Endothelial cell of umbilical vein (primary cell): ENCODE results near the gene KATNB1. TPM values are rescaled to one million over a fixed set of nuclear protein-coding genes. Genes with fewer than 3 reads are reported as not detected.

Source experiments
- BruUV-seq: library from RNA; stranded (reverse); fragments of 400-500 nt; replicated peaks from 2 replicates; lab custom pipeline; 2021; lab: Mats Ljungman, UMichigan
- CTCF ChIA-PET: fragments of 300-600, 350-600 bp; sonication (Branson Sonifier 250); formaldehyde crosslinking; loops from one replicate; lab custom pipeline; 2021; ENCODE audit warnings: antibody characterized with exemption, inconsistent platforms; lab: Charles Lee
- POLR2A ChIA-PET: fragments of 300-600, 350-600 bp; sonication (Branson Sonifier 250); formaldehyde crosslinking; loops from one replicate; lab custom pipeline; 2021; ENCODE audit warnings: antibody characterized with exemption, inconsistent platforms; lab: Charles Lee
- DNase-seq: peaks from one replicate; pipeline ENCODE4 v3.0.0-alpha.2; 2011; ENCODE audit warnings: low read depth, low spot score
- FAIRE-seq: peaks from 2 replicates; lab custom pipeline; 2011; peaks lifted over from hg19 to GRCh38; lab: Jason Lieb, UNC
- H2AFZ ChIP-seq: 2 replicates; pipeline ENCODE4 v1.6.0; 2012; ENCODE audit warnings: low read depth, low read length, control low read depth, inconsistent platforms
- H3K27ac ChIP-seq: 2 replicates; pipeline ENCODE4 v1.5.1; 2011; ENCODE audit warnings: low read depth, mild to moderate bottlenecking, control low read depth, low read length, moderate library complexity; ENCODE audit not compliant: insufficient read depth
- H3K27me3 ChIP-seq, 2 experiments: 2 replicates each; pipeline versions ENCODE4 v1.6.0 to v1.6.1; 2011; ENCODE audit warnings: low read length in 2 of 2, mixed read lengths in 1 of 2; ENCODE audit not compliant: control insufficient read depth in 2 of 2, insufficient read depth in 2 of 2
- H3K36me3 ChIP-seq, 2 experiments: 2 replicates in 1 of 2; 3 replicates in 1 of 2; pipeline ENCODE4 v1.5.1; 2011; ENCODE audit warnings: low read length in 2 of 2, mild to moderate bottlenecking in 1 of 2, moderate library complexity in 1 of 2; ENCODE audit not compliant: control insufficient read depth in 2 of 2, insufficient read depth in 2 of 2; ENCODE audit errors: extremely low read depth in 1 of 2
- H3K4me1 ChIP-seq: 3 replicates; pipeline ENCODE4 v1.5.1; 2011; ENCODE audit warnings: mild to moderate bottlenecking, low read length; ENCODE audit not compliant: control insufficient read depth, insufficient read depth; ENCODE audit errors: extremely low read depth
- H3K4me2 ChIP-seq: 2 replicates; pipeline ENCODE4 v1.6.1; 2011; ENCODE audit warnings: low read length, control low read depth, mixed read lengths; ENCODE audit not compliant: insufficient read depth
- H3K4me3 ChIP-seq, 3 experiments: fragments of 200-600 bp in 1 of 3; sonication (generic), shearing (Covaris generic) in 1 of 3; replicated peaks in 1 of 3; 2 replicates each; pipeline ENCODE4 v1.5.1; 2011 to 2016; ENCODE audit warnings: control low read depth in 3 of 3, low read length in 3 of 3, mild to moderate bottlenecking in 2 of 3, inconsistent platforms in 1 of 3, low read depth in 1 of 3, moderate library complexity in 1 of 3; ENCODE audit not compliant: insufficient read depth in 1 of 3
- H3K79me2 ChIP-seq: 2 replicates; pipeline ENCODE4 v1.6.0; 2012; ENCODE audit warnings: low read length, inconsistent platforms; ENCODE audit not compliant: control insufficient read depth, insufficient read depth
- H3K9ac ChIP-seq: replicated peaks from 2 replicates; pipeline ENCODE3; 2011; ENCODE audit warnings: low read length, control low read depth; ENCODE audit not compliant: insufficient read depth; ENCODE audit errors: extremely low read depth
- H3K9me1 ChIP-seq: replicated peaks from 3 replicates; pipeline ENCODE4 v1.6.0; 2011; ENCODE audit warnings: mild to moderate bottlenecking, low read length; ENCODE audit not compliant: control insufficient read depth, insufficient read depth; ENCODE audit errors: extremely low read depth
- H3K9me3 ChIP-seq: replicated peaks from 2 replicates; pipeline ENCODE4 v1.5.1; 2012; ENCODE audit warnings: low read length, inconsistent platforms; ENCODE audit not compliant: control insufficient read depth, insufficient read depth
- H4K20me1 ChIP-seq: replicated peaks from 2 replicates; pipeline ENCODE3; 2011; ENCODE audit warnings: mild to moderate bottlenecking, low read length; ENCODE audit not compliant: control insufficient read depth, insufficient read depth; ENCODE audit errors: extremely low read depth
- EZH2 ChIP-seq: IDR thresholded peaks from 2 replicates; pipeline ENCODE4 v1.6.1; 2012; ENCODE audit warnings: borderline replicate concordance, low read depth, mild to moderate bottlenecking, moderate library complexity, low read length, inconsistent platforms; ENCODE audit not compliant: severe bottlenecking
- FOS ChIP-seq: IDR thresholded peaks from 2 replicates; pipeline ENCODE4 v1.6.1; 2011; ENCODE audit warnings: mild to moderate bottlenecking, low read length, moderate library complexity, borderline replicate concordance; ENCODE audit not compliant: insufficient read depth
- GATA2 ChIP-seq: IDR thresholded peaks from 2 replicates; pipeline ENCODE4 v1.7.0; 2011; ENCODE audit warnings: low read depth, mild to moderate bottlenecking, moderate library complexity, mixed read lengths, low read length; ENCODE audit not compliant: insufficient read length, insufficient read depth
- JUN ChIP-seq: IDR thresholded peaks from 2 replicates; pipeline ENCODE4 v1.6.1; 2011; ENCODE audit warnings: borderline replicate concordance, low read depth; ENCODE audit not compliant: insufficient read length, insufficient read depth
- MYC ChIP-seq: IDR thresholded peaks from one replicate; pipeline ENCODE4 v1.6.1; 2011; ENCODE audit warnings: mild to moderate bottlenecking, low read depth, low read length
- POLR2A ChIP-seq: IDR thresholded peaks from 2 replicates; pipeline ENCODE4 v1.6.1; 2012; ENCODE audit warnings: low read depth, mild to moderate bottlenecking, control low read depth, low read length
- POLR2AphosphoS5 ChIP-seq: IDR thresholded peaks from 2 replicates; pipeline ENCODE4 v1.6.1; 2012; ENCODE audit warnings: low read depth, mild to moderate bottlenecking, control low read depth, low read length, moderate library complexity; ENCODE audit not compliant: insufficient read depth
- dilution Hi-C: fragments of 300-500 bp; cut with MboI; formaldehyde crosslinking; loops from one replicate; pipeline ENCODE4 v1.15.0; 2019; ENCODE audit warnings: low sequenced_read_pairs; ENCODE audit not compliant: extremely low pct_ligation_motif_present
- intact Hi-C: fragments of 100-400 bp; cut with micrococcal nuclease; formaldehyde crosslinking; loops from one replicate; pipeline ENCODE4 v1.10.0; 2022
- polyA plus RNA-seq, 4 experiments: library from polyadenylated mRNA; depleted of rRNA in 3 of 4; stranded (reverse) in 3 of 4; unstranded in 1 of 4; fragments of >200 nt; gene quantifications; 2 replicates each; pipeline versions ENCODE4 v1.2.1 to v1.2.3, GENCODE V29; 2011 to 2012; ENCODE audit warnings: missing spikeins in 1 of 4
- total RNA-seq: library from RNA; stranded (reverse); gene quantifications from 2 replicates; pipeline ENCODE4 v1.2.3, GENCODE V29; 2021
- TF ChIP-seq, protein P1 (sequence below), 2 donors: IDR thresholded peaks; 1 replicate in 1 of 2; 2 replicates in 1 of 2; pipeline ENCODE4 v1.5.1; 2011; ENCODE audit warnings: low read length in 2 of 2, mild to moderate bottlenecking in 2 of 2, moderate library complexity in 2 of 2, control low read depth in 1 of 2, inconsistent platforms in 1 of 2, low read depth in 1 of 2; ENCODE audit not compliant: insufficient read depth in 1 of 2; ENCODE audit errors: extremely low read depth in 1 of 2
- TF ChIP-seq, protein P2 (sequence below): IDR thresholded peaks from 2 replicates; pipeline ENCODE4 v1.6.1; 2011; ENCODE audit not compliant: insufficient read depth, insufficient read length

Gene KATNB1
- total and polyA plus RNA-seq, 2 donors (not counting 3 experiments of a cell fraction or from before 2014, with no cell fraction given): 25.9 to 35.9 TPM

DNA sequence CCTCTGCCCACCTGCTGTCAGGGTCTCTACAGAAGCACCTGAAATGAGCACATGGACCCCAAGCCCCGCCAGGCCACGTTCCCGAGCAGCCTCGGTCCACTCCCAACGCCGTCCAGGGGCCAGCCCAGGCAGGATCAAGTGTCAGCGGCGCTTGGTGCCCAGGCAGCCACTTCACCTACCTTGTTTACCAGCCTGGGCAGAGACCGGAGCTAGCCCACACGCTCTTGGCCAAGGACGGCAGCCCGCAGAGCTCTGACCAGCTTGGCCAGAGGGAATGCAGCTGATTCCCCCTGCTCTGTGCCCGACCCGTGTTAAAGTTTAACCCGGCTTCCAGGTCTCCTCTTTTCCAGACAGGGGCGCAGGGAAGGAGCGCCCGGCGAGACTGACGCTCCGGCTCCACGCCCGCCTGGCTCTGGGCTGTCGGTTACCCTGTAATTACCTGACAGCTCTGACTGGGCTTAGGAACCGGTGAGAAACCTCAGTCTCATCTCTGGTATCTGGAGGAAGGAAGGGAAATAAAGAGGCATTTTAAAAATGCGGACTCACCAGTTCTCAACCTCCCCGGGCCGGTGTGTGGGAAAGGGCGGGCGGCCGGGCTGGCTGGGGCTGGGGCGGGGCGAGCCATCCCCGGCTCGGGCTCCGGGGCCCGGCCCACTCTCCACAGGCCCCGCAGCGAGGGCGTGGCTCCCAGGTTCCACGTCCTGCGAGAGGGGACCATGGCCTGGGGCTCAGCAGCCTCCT is 62.1 kb downstream of the KATNB1 start:
- no peak overlapping the region for H3K4me2 ChIP-seq
- peaks cover 4 to 11% of the 10 kb centered on the region in 2 experiments for H3K36me3 ChIP-seq
- no TSS peak for BruUV-seq
- H4K20me1 ChIP-seq: no peaks in the 10 kb centered on the region
- peaks cover 14% of the 10 kb centered on the region for H3K79me2 ChIP-seq
- ChIA-PET CTCF (interaction anchor here (1.4 to 1.7 kb wide), 2 partner anchors 66 to 103 kb away, joined by 4 to 6 read pairs; no protein-coding TSS in a partner anchor), POLR2A (no interaction called here)
- H3K4me1 ChIP-seq: peaks cover 25% of the 10 kb centered on the region
- no peak for FAIRE-seq
- no peak overlapping the region for H2AFZ ChIP-seq
- no peak overlapping the region for H3K9ac ChIP-seq
- DNase-seq: no peak
- no peaks in the 10 kb centered on the region for H3K9me3 ChIP-seq
- no peaks in the 10 kb centered on the region for H3K9me1 ChIP-seq
- no peaks in the 10 kb centered on the region for H3K27me3 ChIP-seq
- H3K27ac ChIP-seq: no peak overlapping the region
- TF ChIP-seq GATA2 (no peak), FOS (no peak), EZH2 (no peak), MYC (no peak), POLR2A (no peak), JUN (no peak), POLR2AphosphoS5 (no peak)
- TF ChIP-seq, protein P1, sequence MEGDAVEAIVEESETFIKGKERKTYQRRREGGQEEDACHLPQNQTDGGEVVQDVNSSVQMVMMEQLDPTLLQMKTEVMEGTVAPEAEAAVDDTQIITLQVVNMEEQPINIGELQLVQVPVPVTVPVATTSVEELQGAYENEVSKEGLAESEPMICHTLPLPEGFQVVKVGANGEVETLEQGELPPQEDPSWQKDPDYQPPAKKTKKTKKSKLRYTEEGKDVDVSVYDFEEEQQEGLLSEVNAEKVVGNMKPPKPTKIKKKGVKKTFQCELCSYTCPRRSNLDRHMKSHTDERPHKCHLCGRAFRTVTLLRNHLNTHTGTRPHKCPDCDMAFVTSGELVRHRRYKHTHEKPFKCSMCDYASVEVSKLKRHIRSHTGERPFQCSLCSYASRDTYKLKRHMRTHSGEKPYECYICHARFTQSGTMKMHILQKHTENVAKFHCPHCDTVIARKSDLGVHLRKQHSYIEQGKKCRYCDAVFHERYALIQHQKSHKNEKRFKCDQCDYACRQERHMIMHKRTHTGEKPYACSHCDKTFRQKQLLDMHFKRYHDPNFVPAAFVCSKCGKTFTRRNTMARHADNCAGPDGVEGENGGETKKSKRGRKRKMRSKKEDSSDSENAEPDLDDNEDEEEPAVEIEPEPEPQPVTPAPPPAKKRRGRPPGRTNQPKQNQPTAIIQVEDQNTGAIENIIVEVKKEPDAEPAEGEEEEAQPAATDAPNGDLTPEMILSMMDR (IDR thresholded peaks at IDR 0.05; ENCODE audit: extremely low read depth in 1 of 2, insufficient read depth in 1 of 2, low read depth in 1 of 2, low read length in 2 of 2): no peak
- TF ChIP-seq, protein P2, sequence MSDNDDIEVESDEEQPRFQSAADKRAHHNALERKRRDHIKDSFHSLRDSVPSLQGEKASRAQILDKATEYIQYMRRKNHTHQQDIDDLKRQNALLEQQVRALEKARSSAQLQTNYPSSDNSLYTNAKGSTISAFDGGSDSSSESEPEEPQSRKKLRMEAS: no peak
- intact Hi-C loops: no loop called here
- dilution Hi-C loops: no loop called here
- H3K4me3 ChIP-seq: no peak overlapping the region
